Measurements from ENCODE around the gene BROX. TPM values are rescaled to one million over a fixed set of nuclear protein-coding genes. Genes with fewer than 3 reads are reported as not detected.
"Not testable (repeated sequence)": the region's sequence is repeated elsewhere in the genome, so short reads cannot be mapped to it uniquely, and the experiment has no call there.

The BROX gene
- total RNA-seq, 2 experiments from 2014 or later: 51.3 to 52.3 TPM

GRCh38 chr1:222669107-222669506 is 43.3 kb upstream of the BROX start:
- H3K4me3 Mint-ChIP-seq: not testable (repeated sequence)

GRCh38 chr1:222670110-222670509 is 42.3 kb upstream of the BROX start:
- ChIA-PET POLR2A (interaction anchor here (1.0 to 1.2 kb wide), 2 partner anchors 36 to 41 kb away, joined by 3 to 5 read pairs; no protein-coding TSS in a partner anchor), CTCF (no interaction called here)
- Histone ChIP-seq H3K4me3 (ENCODE audit: low read length) (no peak overlapping the region), H3K27me3 (ENCODE audit: control insufficient read depth in 1 of 2, insufficient read depth in 2 of 2, low read length in 2 of 2) (no peaks in the 10 kb centered on the region), H3K36me3 (ENCODE audit: insufficient read depth, low read length) (peaks cover 66% of the 10 kb centered on the region), H3K27ac (ENCODE audit: low read depth in 1 of 2, low read length in 2 of 2) (peak overlapping the region in 1 of 2 donors; percentile 9), H3K4me1 (ENCODE audit: insufficient read depth, low read length) (peaks cover 5% of the 10 kb centered on the region), H3K9me3 (ENCODE audit: control insufficient read depth in 1 of 2, insufficient read depth in 1 of 2, low read length in 2 of 2) (no peaks in the 10 kb centered on the region)
- peaks cover 80% of the 10 kb centered on the region for H3K36me3 Mint-ChIP-seq (ENCODE audit: low read depth)
- peaks cover 27% of the 10 kb centered on the region for H3K4me1 Mint-ChIP-seq (ENCODE audit: low read depth)
- DNase-seq: no peak
- H3K27me3 Mint-ChIP-seq: no peaks in the 10 kb centered on the region
- no peak overlapping the region for H3K4me3 Mint-ChIP-seq
- no peaks in the 10 kb centered on the region for H3K9me3 Mint-ChIP-seq
- ATAC-seq (ENCODE audit: poor library complexity): peak; percentile 62
- peak overlapping the region; percentile 89 for H3K27ac Mint-ChIP-seq
- no peak for TF ChIP-seq CTCF (IDR thresholded peaks at IDR 0.05)
- intact Hi-C loops (cut with DNase I, micrococcal nuclease): no loop called here

More at GRCh38 chr1:222669107-222669506, 43.3 kb upstream of the BROX start:
- H3K4me1 ChIP-seq (ENCODE audit: insufficient read depth, low read length); POLR2A ChIA-PET; H3K4me3 ChIP-seq (ENCODE audit: low read length); H3K27me3 ChIP-seq (ENCODE audit: control insufficient read depth in 1 of 2, insufficient read depth in 2 of 2, low read length in 2 of 2); H3K27ac ChIP-seq (ENCODE audit: low read depth in 1 of 2, low read length in 2 of 2); ATAC-seq (ENCODE audit: poor library complexity); DNase-seq; H3K27me3 Mint-ChIP-seq; H3K27ac Mint-ChIP-seq; H3K9me3 Mint-ChIP-seq; intact Hi-C loops (cut with DNase I, micrococcal nuclease); H3K9me3 ChIP-seq (ENCODE audit: control insufficient read depth in 1 of 2, insufficient read depth in 1 of 2, low read length in 2 of 2); CTCF ChIA-PET: not testable (repeated sequence)
- H3K36me3 Mint-ChIP-seq (ENCODE audit: low read depth): peaks cover 80% of the 10 kb centered on the region
- H3K36me3 ChIP-seq (ENCODE audit: insufficient read depth, low read length): peaks cover 68% of the 10 kb centered on the region
- H3K4me1 Mint-ChIP-seq (ENCODE audit: low read depth): peaks cover 27% of the 10 kb centered on the region

GRCh38 chr1:222680080-222680479 is 32.3 kb upstream of the BROX start:
- intact Hi-C loops (cut with DNase I, micrococcal nuclease): no loop called here
- Histone ChIP-seq H3K27ac (ENCODE audit: low read depth in 1 of 2, low read length in 2 of 2) (no peak overlapping the region), H3K4me3 (ENCODE audit: low read length) (no peak overlapping the region), H3K27me3 (ENCODE audit: control insufficient read depth in 1 of 2, insufficient read depth in 2 of 2, low read length in 2 of 2) (no peaks in the 10 kb centered on the region), H3K36me3 (ENCODE audit: insufficient read depth, low read length) (peaks cover 40% of the 10 kb centered on the region), H3K4me1 (ENCODE audit: insufficient read depth, low read length) (no peaks in the 10 kb centered on the region), H3K9me3 (ENCODE audit: control insufficient read depth in 1 of 2, insufficient read depth in 1 of 2, low read length in 2 of 2) (no peaks in the 10 kb centered on the region)
- CTCF ChIA-PET: interaction anchor here (0.9 kb wide), 1 partner anchor 25 kb away, joined by 3 read pairs; no protein-coding TSS in a partner anchor
- Mint-ChIP-seq H3K4me1 (ENCODE audit: low read depth) (no peaks in the 10 kb centered on the region), H3K27ac (peak overlapping the region; percentile 47), H3K4me3 (no peak overlapping the region), H3K9me3 (no peaks in the 10 kb centered on the region), H3K36me3 (ENCODE audit: low read depth) (peaks cover 63% of the 10 kb centered on the region), H3K27me3 (no peaks in the 10 kb centered on the region)
- POLR2A ChIA-PET: interaction anchor here (1.2 kb wide), 1 partner anchor 33 kb away, joined by 4 read pairs; no protein-coding TSS in a partner anchor
- ATAC-seq (ENCODE audit: poor library complexity) (no peak), DNase-seq (no peak)
- no peak for TF ChIP-seq CTCF (IDR thresholded peaks at IDR 0.05)

- no peak for ATAC-seq (ENCODE audit: poor library complexity)
- POLR2A ChIA-PET: no interaction called here
- H3K9me3 Mint-ChIP-seq: no peaks in the 10 kb centered on the region
Observed at GRCh38 chr1:222691016-222691415, 21.3 kb upstream of the BROX start.

More at GRCh38 chr1:222691016-222691415, 21.3 kb upstream of the BROX start:
- Mint-ChIP-seq H3K27ac (no peak overlapping the region), H3K27me3 (no peaks in the 10 kb centered on the region), H3K4me1 (ENCODE audit: low read depth) (peaks cover 25% of the 10 kb centered on the region), H3K36me3 (ENCODE audit: low read depth) (peaks cover 67% of the 10 kb centered on the region), H3K4me3 (no peak overlapping the region)
- CTCF ChIA-PET: no interaction called here
- no peak overlapping the region for H3K27ac ChIP-seq (ENCODE audit: low read depth in 1 of 2, low read length in 2 of 2)
- H3K27me3 ChIP-seq (ENCODE audit: control insufficient read depth in 1 of 2, insufficient read depth in 2 of 2, low read length in 2 of 2): no peaks in the 10 kb centered on the region
- H3K36me3 ChIP-seq (ENCODE audit: insufficient read depth, low read length): peaks cover 45% of the 10 kb centered on the region
- no peak overlapping the region for H3K4me3 ChIP-seq (ENCODE audit: low read length)
- H3K9me3 ChIP-seq (ENCODE audit: control insufficient read depth in 1 of 2, insufficient read depth in 1 of 2, low read length in 2 of 2): no peaks in the 10 kb centered on the region
- intact Hi-C loops (cut with DNase I, micrococcal nuclease): no loop called here
- H3K4me1 ChIP-seq (ENCODE audit: insufficient read depth, low read length): no peaks in the 10 kb centered on the region
- no peak for DNase-seq
- TF ChIP-seq CTCF (IDR thresholded peaks at IDR 0.05): no peak
